Measurements from ENCODE around the gene MED13L.
"Not testable (repeated sequence)": the region's sequence is repeated elsewhere in the genome, so short reads cannot be mapped to it uniquely, and the experiment has no call there.

The MED13L gene

GRCh38 chr12:116246490-116247179, 30.9 kb downstream of the MED13L start:
- FAIRE-seq (no peak), DNase-seq (ENCODE audit: insufficient read length, low spot score) (no peak)
- TF ChIP-seq, protein P1, sequence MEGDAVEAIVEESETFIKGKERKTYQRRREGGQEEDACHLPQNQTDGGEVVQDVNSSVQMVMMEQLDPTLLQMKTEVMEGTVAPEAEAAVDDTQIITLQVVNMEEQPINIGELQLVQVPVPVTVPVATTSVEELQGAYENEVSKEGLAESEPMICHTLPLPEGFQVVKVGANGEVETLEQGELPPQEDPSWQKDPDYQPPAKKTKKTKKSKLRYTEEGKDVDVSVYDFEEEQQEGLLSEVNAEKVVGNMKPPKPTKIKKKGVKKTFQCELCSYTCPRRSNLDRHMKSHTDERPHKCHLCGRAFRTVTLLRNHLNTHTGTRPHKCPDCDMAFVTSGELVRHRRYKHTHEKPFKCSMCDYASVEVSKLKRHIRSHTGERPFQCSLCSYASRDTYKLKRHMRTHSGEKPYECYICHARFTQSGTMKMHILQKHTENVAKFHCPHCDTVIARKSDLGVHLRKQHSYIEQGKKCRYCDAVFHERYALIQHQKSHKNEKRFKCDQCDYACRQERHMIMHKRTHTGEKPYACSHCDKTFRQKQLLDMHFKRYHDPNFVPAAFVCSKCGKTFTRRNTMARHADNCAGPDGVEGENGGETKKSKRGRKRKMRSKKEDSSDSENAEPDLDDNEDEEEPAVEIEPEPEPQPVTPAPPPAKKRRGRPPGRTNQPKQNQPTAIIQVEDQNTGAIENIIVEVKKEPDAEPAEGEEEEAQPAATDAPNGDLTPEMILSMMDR (IDR thresholded peaks at IDR 0.05; ENCODE audit: insufficient read depth, missing control alignments) = no peak

DNA sequence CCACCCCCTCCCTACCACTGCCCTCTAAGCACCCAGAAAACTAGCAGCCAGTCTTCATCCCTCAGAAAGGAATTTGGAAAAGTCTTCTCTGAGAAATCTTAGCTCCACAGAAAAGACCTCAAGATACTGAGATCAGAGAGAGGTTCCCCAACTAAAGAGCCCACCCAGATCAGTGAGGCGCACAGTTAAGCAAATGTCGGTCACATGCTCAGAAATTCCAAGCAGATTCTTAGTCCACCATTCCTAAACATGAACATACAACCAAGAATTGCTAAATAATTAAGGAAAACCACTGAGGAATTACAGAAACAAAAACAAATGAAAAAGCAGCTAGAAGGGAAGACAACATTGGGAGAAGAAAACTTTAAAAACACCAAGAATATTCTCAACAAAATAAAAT, 32.3 kb downstream of the MED13L start:
- TF ChIP-seq, protein P1 (IDR thresholded peaks at IDR 0.05; ENCODE audit: insufficient read depth, missing control alignments) = no peak
- DNase-seq (ENCODE audit: insufficient read length, low spot score) (no peak), FAIRE-seq (no peak)

DNA sequence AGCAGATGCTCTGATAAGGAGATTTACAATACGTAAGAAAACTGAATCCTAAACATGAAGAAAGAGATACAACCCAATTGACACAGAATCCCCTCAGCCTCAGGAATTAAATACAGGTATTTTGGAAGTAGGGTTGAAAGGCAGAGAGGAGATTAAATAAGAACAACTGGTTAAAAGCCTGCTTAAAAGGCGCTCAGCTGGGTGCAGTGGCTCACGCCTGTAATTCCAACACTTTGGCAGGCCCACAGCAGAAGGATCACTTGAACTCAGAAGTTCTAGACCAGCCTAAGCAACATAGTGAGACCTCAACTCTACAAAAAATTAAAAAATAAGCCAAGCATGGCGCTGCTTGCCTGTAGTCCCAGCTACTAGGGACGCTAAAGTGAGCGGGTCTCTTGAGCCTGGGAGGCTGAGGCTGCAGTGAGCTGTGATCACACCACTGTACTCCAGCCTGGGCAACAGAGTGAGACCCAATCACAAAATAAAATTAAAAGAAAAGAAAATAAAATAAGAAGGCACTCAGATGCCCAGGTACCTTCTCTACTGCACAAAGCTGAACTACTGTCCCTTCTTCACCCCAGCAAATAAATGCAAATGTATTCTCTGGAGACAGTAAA, 32.9 kb downstream of the MED13L start:
- no peak for DNase-seq (ENCODE audit: insufficient read length, low spot score)
- no peak for FAIRE-seq
- TF ChIP-seq, protein P1 (IDR thresholded peaks at IDR 0.05; ENCODE audit: insufficient read depth, missing control alignments) = no peak

GRCh38 chr12:116244001-116244400, 33.5 kb downstream of the MED13L start:
- DNase-seq (ENCODE audit: insufficient read length, low spot score) (no peak), FAIRE-seq (no peak)

DNA sequence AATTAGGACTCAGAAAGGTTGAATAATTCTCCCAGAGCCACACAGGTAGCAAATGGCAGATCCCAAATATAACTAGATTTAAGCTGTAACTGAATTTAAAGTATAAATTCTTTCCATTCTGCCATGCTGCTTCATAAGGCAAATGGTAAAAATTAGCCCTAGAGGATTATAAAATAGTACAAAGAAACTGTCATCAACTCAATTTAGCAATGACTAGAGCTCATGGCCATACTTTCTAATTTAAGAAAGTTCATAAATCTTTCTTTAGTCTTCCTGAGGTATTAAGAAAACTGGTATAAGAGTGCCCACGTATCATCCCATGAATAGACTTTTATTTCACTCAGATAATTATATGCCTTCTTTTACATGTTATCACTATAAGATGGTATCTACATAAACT, 34.8 kb downstream of the MED13L start:
- TF ChIP-seq, protein P1 (IDR thresholded peaks at IDR 0.05; ENCODE audit: insufficient read depth, missing control alignments) = no peak
- DNase-seq (ENCODE audit: insufficient read length, low spot score) (no peak), FAIRE-seq (no peak)

More at GRCh38 chr12:116244001-116244400, 33.5 kb downstream of the MED13L start:
- TF ChIP-seq, protein P1 (IDR thresholded peaks at IDR 0.05; ENCODE audit: insufficient read depth, missing control alignments) = no peak

- TF ChIP-seq, protein P1 (IDR thresholded peaks at IDR 0.05; ENCODE audit: insufficient read depth, missing control alignments) = no peak
- DNase-seq (ENCODE audit: insufficient read length, low spot score) = no peak
- FAIRE-seq = no peak
Measured at GRCh38 chr12:116241157-116241759, 36.2 kb downstream of the MED13L start.

DNA sequence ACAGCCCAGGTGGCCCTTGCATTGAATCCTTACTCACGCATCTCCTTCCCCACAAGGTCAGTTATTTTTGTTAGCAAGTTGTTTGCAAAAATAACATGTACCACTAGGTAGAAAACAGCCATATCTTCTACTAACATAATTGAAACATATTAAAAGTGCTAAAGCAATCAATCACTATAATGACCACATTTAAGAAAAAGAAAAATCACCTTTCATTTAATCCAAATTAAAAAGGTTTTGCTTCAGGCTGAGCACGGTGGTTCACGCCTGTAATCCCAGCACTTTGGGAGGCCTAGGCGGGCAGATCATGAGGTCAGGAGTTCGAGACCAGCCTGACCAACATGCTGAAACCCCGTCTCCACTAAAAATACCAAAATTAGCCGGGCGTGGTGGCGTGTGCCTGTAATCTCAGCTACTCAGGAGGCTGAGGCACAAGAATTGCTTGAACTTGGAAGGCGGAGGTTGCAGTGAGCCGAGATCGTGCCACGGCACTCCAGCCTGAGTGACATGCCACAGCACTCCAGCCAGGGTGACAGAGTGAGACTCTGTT, 38.8 kb downstream of the MED13L start:
- not testable (repeated sequence) for DNase-seq (ENCODE audit: insufficient read length, low spot score); FAIRE-seq
